RWPE1 (cell line): ENCODE data around the gene TNNI3K.

ENCODE experiments used
- CTCF ChIA-PET: fragments of 350-600 bp; sonication (Branson Sonifier 250); formaldehyde crosslinking; extraction: SDS; loops from one replicate; lab custom pipeline; 2021; lab: Yijun Ruan, JAX
- POLR2A ChIA-PET: fragments of 400-600 bp; formaldehyde crosslinking; extraction: SDS; loops from one replicate; lab custom pipeline; 2020; ENCODE audit warnings: antibody characterized with exemption; ENCODE audit not compliant: low non-redundant PET; lab: Yijun Ruan, JAX
- DNase-seq: peaks from one replicate; pipeline ENCODE4 v3.0.0; 2012; ENCODE audit warnings: low spot score
- H3K27ac ChIP-seq: fragments of 450-650 bp; 2 replicates; pipeline ENCODE4 v1.5.1; 2017
- CTCF ChIP-seq: fragments of 450-650 bp; conservative IDR thresholded peaks from 2 replicates; pipeline ENCODE4 v1.5.1; 2017; ENCODE audit warnings: low read depth, mild to moderate bottlenecking

The TNNI3K gene

GRCh38 chr1:74363220-74363619 lies 128.0 kb downstream of the TNNI3K start:
- POLR2A ChIA-PET = no interaction called here
- DNase-seq = no peak
- no peak overlapping the region for H3K27ac ChIP-seq
- no peak for TF ChIP-seq CTCF
- CTCF ChIA-PET = no interaction called here

GRCh38 chr1:74367175-74367813 lies 132.1 kb downstream of the TNNI3K start:
- TF ChIP-seq CTCF = no peak
- POLR2A ChIA-PET = no interaction called here
- H3K27ac ChIP-seq = no peak overlapping the region
- CTCF ChIA-PET = no interaction called here
- DNase-seq = no peak

DNA sequence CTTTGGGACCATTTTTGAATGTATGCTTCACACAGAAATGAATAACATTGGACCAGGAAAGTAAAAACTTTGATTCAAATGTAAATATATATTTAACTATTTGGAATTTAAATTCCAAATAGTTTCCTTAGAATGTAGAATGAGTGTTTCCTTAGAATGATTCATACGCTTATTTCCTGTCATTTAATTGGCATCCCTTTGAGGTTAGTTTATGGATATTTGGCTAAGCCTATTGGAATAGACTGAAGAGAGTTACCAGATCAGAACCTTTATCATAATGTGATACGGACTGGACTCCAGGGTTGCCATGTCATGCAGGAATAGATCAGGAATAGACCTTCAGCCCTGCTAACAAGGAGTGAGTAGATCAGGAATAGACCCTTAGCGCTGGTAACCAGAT lies 133.1 kb downstream of the TNNI3K start:
- TF ChIP-seq CTCF = no peak
- ChIA-PET POLR2A (no interaction called here), CTCF (no interaction called here)
- no peak overlapping the region for H3K27ac ChIP-seq
- DNase-seq = peak; percentile 2

DNA sequence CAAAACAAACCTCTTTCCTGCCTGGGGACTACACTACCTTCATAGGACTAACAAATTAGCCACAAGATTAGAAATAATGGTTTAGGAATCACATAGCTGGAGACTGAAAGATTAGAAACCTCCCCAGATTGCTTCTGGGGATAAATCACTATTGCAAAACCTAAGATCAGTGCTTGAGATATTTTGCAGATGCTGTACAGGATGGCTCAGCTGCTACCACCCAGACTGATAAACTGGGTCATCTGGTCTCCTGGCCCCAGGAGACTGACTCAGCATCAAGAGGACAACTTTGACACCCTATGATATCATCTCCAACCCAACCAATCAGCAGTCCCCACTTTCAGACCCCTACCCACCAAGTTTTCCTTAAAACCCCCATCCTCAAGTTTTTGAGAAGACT lies 140.2 kb downstream of the TNNI3K start:
- ChIA-PET CTCF (no interaction called here), POLR2A (no interaction called here)
- TF ChIP-seq CTCF = no peak
- H3K27ac ChIP-seq = no peak overlapping the region
- no peak for DNase-seq

DNA sequence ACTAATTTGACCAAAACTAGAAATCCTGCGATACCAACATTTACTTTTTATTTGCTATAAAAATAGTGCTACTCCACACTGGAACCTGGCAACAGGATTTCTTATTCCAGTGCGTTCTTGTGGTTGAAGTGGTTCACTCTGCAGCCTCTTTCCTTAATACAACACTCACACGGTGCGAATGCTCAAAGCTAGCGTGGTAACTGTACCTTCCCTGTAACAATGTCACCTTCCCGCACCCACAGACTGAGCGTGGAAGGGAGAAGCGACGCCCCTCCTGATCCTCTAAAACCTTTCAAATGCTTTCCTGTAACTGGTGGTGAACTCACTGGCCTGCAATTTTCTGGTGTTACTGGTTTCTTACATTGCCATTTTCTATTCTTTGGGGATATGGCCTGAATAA lies 145.1 kb downstream of the TNNI3K start:
- no peak for TF ChIP-seq CTCF
- CTCF ChIA-PET = no interaction called here
- no peak for DNase-seq
- H3K27ac ChIP-seq = no peak overlapping the region
- POLR2A ChIA-PET = no interaction called here

DNA sequence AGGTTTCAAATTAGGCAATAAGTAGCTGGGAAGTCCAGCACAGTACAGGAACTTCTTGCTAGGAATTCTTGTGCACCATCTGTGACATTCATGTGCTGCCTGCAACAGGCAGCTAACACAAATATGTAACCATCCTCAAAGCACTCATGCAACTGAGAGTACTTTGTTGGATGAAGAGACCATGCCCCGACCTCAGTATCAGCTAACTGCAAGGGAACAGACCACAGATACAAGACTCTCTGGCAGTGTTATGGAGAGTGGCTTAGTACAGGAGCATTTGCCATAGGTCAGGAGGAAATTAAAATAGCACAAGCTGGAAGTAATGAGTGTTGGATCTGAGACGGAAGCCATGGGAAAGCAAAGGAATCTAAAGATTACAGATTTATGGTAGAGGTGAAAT lies 153.7 kb downstream of the TNNI3K start:
- ChIA-PET POLR2A (no interaction called here), CTCF (no interaction called here)
- H3K27ac ChIP-seq = no peak overlapping the region
- TF ChIP-seq CTCF = no peak
- no peak for DNase-seq
